Keratinocyte (primary cell): ENCODE data around the gene AGAP1. TPM values are rescaled to one million over a fixed set of nuclear protein-coding genes. Genes with fewer than 3 reads are reported as not detected.

Experiments
- DNase-seq: peaks from one replicate; pipeline ENCODE4 v3.0.0-alpha.2; 2011; ENCODE audit warnings: low read depth, missing footprints, low spot score
- FAIRE-seq: peaks from 2 replicates; lab custom pipeline; 2011; peaks lifted over from hg19 to GRCh38; lab: Jason Lieb, UNC
- H2AFZ ChIP-seq: 2 replicates; pipeline ENCODE4 v1.6.0; 2012; ENCODE audit warnings: low read length, control low read depth, inconsistent platforms; ENCODE audit not compliant: control insufficient read depth
- H3K27ac ChIP-seq: 2 replicates; pipeline ENCODE4 v1.5.1; 2011; ENCODE audit warnings: low read length; ENCODE audit not compliant: control insufficient read depth, insufficient read depth
- H3K27me3 ChIP-seq: 3 replicates; pipeline ENCODE4 v1.6.0; 2011; ENCODE audit warnings: low read length; ENCODE audit not compliant: control insufficient read depth, insufficient read depth; ENCODE audit errors: extremely low read depth
- H3K36me3 ChIP-seq, 2 experiments: 2 replicates in 1 of 2; 3 replicates in 1 of 2; pipeline ENCODE4 v1.5.1; 2011; ENCODE audit warnings: low read length in 2 of 2, mild to moderate bottlenecking in 1 of 2; ENCODE audit not compliant: control insufficient read depth in 2 of 2, insufficient read depth in 2 of 2; ENCODE audit errors: extremely low read depth in 1 of 2
- H3K4me1 ChIP-seq: 3 replicates; pipeline ENCODE4 v1.5.1; 2011; ENCODE audit warnings: low read length; ENCODE audit not compliant: control insufficient read depth, insufficient read depth; ENCODE audit errors: extremely low read depth
- H3K4me2 ChIP-seq: 3 replicates; pipeline ENCODE4 v1.6.0; 2011; ENCODE audit warnings: low read depth, low read length; ENCODE audit not compliant: control insufficient read depth, insufficient read depth; ENCODE audit errors: extremely low read depth
- H3K4me3 ChIP-seq, 3 experiments: fragments of 200-600 bp in 1 of 3; sonication (generic) in 1 of 3; 2 replicates in 2 of 3; 3 replicates in 1 of 3; pipeline ENCODE4 v1.5.1; 2011 to 2016; ENCODE audit warnings: low read length in 3 of 3, mild to moderate bottlenecking in 3 of 3, control low read depth in 2 of 3, inconsistent platforms in 1 of 3, low read depth in 1 of 3, mixed read lengths in 1 of 3, mixed run types in 1 of 3, moderate library complexity in 1 of 3; ENCODE audit not compliant: control insufficient read depth in 2 of 3, insufficient read depth in 2 of 3; ENCODE audit errors: extremely low read depth in 1 of 3
- H3K79me2 ChIP-seq: 2 replicates; pipeline ENCODE4 v1.6.0; 2012; ENCODE audit warnings: low read length; ENCODE audit not compliant: control insufficient read depth, insufficient read depth
- H3K9ac ChIP-seq: 3 replicates; pipeline ENCODE4 v1.6.0; 2011; ENCODE audit warnings: low read length; ENCODE audit not compliant: control insufficient read depth, insufficient read depth; ENCODE audit errors: extremely low read depth
- H3K9me1 ChIP-seq: 3 replicates; pipeline ENCODE4 v1.6.0; 2011; ENCODE audit warnings: low read length; ENCODE audit not compliant: control insufficient read depth, insufficient read depth; ENCODE audit errors: extremely low read depth
- H3K9me3 ChIP-seq: 2 replicates; pipeline ENCODE4 v1.5.1; 2012; ENCODE audit warnings: low read depth, low read length; ENCODE audit not compliant: control insufficient read depth
- H4K20me1 ChIP-seq: 3 replicates; pipeline ENCODE4 v1.6.0; 2011; ENCODE audit warnings: low read length; ENCODE audit not compliant: control insufficient read depth, insufficient read depth; ENCODE audit errors: extremely low read depth
- CTCF ChIP-seq, 3 experiments: IDR thresholded peaks in 1 of 3; conservative IDR thresholded peaks in 1 of 3; optimal IDR thresholded peaks in 1 of 3; 2 replicates in 2 of 3; 3 replicates in 1 of 3; pipeline versions ENCODE3 to v1.5.1; 2011; ENCODE audit warnings: low read length in 3 of 3, mild to moderate bottlenecking in 3 of 3, moderate library complexity in 2 of 3, control low read depth in 1 of 3, inconsistent platforms in 1 of 3; ENCODE audit not compliant: insufficient read depth in 2 of 3; ENCODE audit errors: extremely low read depth in 1 of 3
- EZH2 ChIP-seq: IDR thresholded peaks from one replicate; pipeline ENCODE4 v1.6.1; 2012; ENCODE audit warnings: inconsistent platforms, mild to moderate bottlenecking, low read length, moderate library complexity
- dilution Hi-C: fragments of 300-500 bp; cut with MboI; formaldehyde crosslinking; loops from one replicate; pipeline ENCODE4 v1.7.0; 2020; ENCODE audit warnings: low sequenced_read_pairs; ENCODE audit not compliant: extremely low pct_ligation_motif_present
- polyA plus RNA-seq, 5 experiments: library from polyadenylated mRNA; depleted of rRNA in 3 of 5; stranded (reverse) in 3 of 5; stranded (forward) in 1 of 5; unstranded in 1 of 5; fragments of >200 nt; gene quantifications; 1 replicate in 1 of 5; 2 replicates in 3 of 5; 3 replicates in 1 of 5; pipeline versions ENCODE4 v1.2.1 to v1.2.3, GENCODE V29; 2011 to 2012; ENCODE audit warnings: missing spikeins in 2 of 5, low read depth in 1 of 5, low replicate concordance in 1 of 5

AGAP1 gene
- polyA plus RNA-seq, 1 donor (not counting 4 experiments of a cell fraction or from before 2014, with no cell fraction given): 12.6 TPM

GRCh38 chr2:236113948-236114347, 620.1 kb downstream of the AGAP1 start:
- no peak for DNase-seq
- FAIRE-seq: no peak
- Histone ChIP-seq H3K9ac (no peak overlapping the region), H4K20me1 (no peaks in the 10 kb centered on the region), H3K4me1 (no peaks in the 10 kb centered on the region), H3K4me2 (no peak overlapping the region), H3K4me3 (no peak overlapping the region), H3K27me3 (no peaks in the 10 kb centered on the region), H3K79me2 (no peaks in the 10 kb centered on the region), H3K9me1 (no peaks in the 10 kb centered on the region), H3K27ac (no peak overlapping the region), H2AFZ (no peak overlapping the region), H3K36me3 (no peaks in the 10 kb centered on the region), H3K9me3 (no peaks in the 10 kb centered on the region)
- TF ChIP-seq EZH2 (no peak), CTCF (optimal IDR thresholded peaks at IDR 0.05 in 1 of 3, IDR thresholded peaks at IDR 0.05 in 1 of 3, conservative IDR thresholded peaks at IDR 0.05 in 1 of 3; ENCODE audit: extremely low read depth in 1 of 3, insufficient read depth in 2 of 3, low read length in 3 of 3) (no peak)
- dilution Hi-C loops: no loop called here

GRCh38 chr2:236114959-236115358, 621.1 kb downstream of the AGAP1 start:
- Histone ChIP-seq H3K27me3 (no peaks in the 10 kb centered on the region), H3K9ac (no peak overlapping the region), H3K9me1 (no peaks in the 10 kb centered on the region), H4K20me1 (no peaks in the 10 kb centered on the region), H3K27ac (no peak overlapping the region), H3K9me3 (no peaks in the 10 kb centered on the region), H3K79me2 (no peaks in the 10 kb centered on the region), H2AFZ (no peak overlapping the region), H3K4me2 (no peak overlapping the region), H3K4me1 (no peaks in the 10 kb centered on the region), H3K36me3 (no peaks in the 10 kb centered on the region), H3K4me3 (no peak overlapping the region)
- dilution Hi-C loops: no loop called here
- FAIRE-seq (no peak), DNase-seq (no peak)
- TF ChIP-seq EZH2 (no peak), CTCF (optimal IDR thresholded peaks at IDR 0.05 in 1 of 3, IDR thresholded peaks at IDR 0.05 in 1 of 3, conservative IDR thresholded peaks at IDR 0.05 in 1 of 3; ENCODE audit: extremely low read depth in 1 of 3, insufficient read depth in 2 of 3, low read length in 3 of 3) (no peak)
